Endothelial cell of umbilical vein (primary cell): ENCODE data around the gene ATP6V1A. TPM values are rescaled to one million over a fixed set of nuclear protein-coding genes. Genes with fewer than 3 reads are reported as not detected.

Source experiments
- BruUV-seq: library from RNA; stranded (reverse); fragments of 400-500 nt; replicated peaks from 2 replicates; lab custom pipeline; 2021; lab: Mats Ljungman, UMichigan
- CTCF ChIA-PET: fragments of 300-600, 350-600 bp; sonication (Branson Sonifier 250); formaldehyde crosslinking; loops from one replicate; lab custom pipeline; 2021; ENCODE audit warnings: antibody characterized with exemption, inconsistent platforms; lab: Charles Lee
- POLR2A ChIA-PET: fragments of 300-600, 350-600 bp; sonication (Branson Sonifier 250); formaldehyde crosslinking; loops from one replicate; lab custom pipeline; 2021; ENCODE audit warnings: antibody characterized with exemption, inconsistent platforms; lab: Charles Lee
- DNase-seq: peaks from one replicate; pipeline ENCODE4 v3.0.0-alpha.2; 2011; ENCODE audit warnings: low read depth, low spot score
- FAIRE-seq: peaks from 2 replicates; lab custom pipeline; 2011; peaks lifted over from hg19 to GRCh38; lab: Jason Lieb, UNC
- H2AFZ ChIP-seq: 2 replicates; pipeline ENCODE4 v1.6.0; 2012; ENCODE audit warnings: low read depth, low read length, control low read depth, inconsistent platforms
- H3K27ac ChIP-seq: 2 replicates; pipeline ENCODE4 v1.5.1; 2011; ENCODE audit warnings: low read depth, mild to moderate bottlenecking, control low read depth, low read length, moderate library complexity; ENCODE audit not compliant: insufficient read depth
- H3K27me3 ChIP-seq, 2 experiments: 2 replicates each; pipeline versions ENCODE4 v1.6.0 to v1.6.1; 2011; ENCODE audit warnings: low read length in 2 of 2, mixed read lengths in 1 of 2; ENCODE audit not compliant: control insufficient read depth in 2 of 2, insufficient read depth in 2 of 2
- H3K36me3 ChIP-seq, 2 experiments: 2 replicates in 1 of 2; 3 replicates in 1 of 2; pipeline ENCODE4 v1.5.1; 2011; ENCODE audit warnings: low read length in 2 of 2, mild to moderate bottlenecking in 1 of 2, moderate library complexity in 1 of 2; ENCODE audit not compliant: control insufficient read depth in 2 of 2, insufficient read depth in 2 of 2; ENCODE audit errors: extremely low read depth in 1 of 2
- H3K4me1 ChIP-seq: 3 replicates; pipeline ENCODE4 v1.5.1; 2011; ENCODE audit warnings: mild to moderate bottlenecking, low read length; ENCODE audit not compliant: control insufficient read depth, insufficient read depth; ENCODE audit errors: extremely low read depth
- H3K4me2 ChIP-seq: 2 replicates; pipeline ENCODE4 v1.6.1; 2011; ENCODE audit warnings: low read length, control low read depth, mixed read lengths; ENCODE audit not compliant: insufficient read depth
- H3K4me3 ChIP-seq, 3 experiments: fragments of 200-600 bp in 1 of 3; sonication (generic), shearing (Covaris generic) in 1 of 3; replicated peaks in 1 of 3; 2 replicates each; pipeline ENCODE4 v1.5.1; 2011 to 2016; ENCODE audit warnings: control low read depth in 3 of 3, low read length in 3 of 3, mild to moderate bottlenecking in 2 of 3, inconsistent platforms in 1 of 3, low read depth in 1 of 3, moderate library complexity in 1 of 3; ENCODE audit not compliant: insufficient read depth in 1 of 3
- H3K79me2 ChIP-seq: 2 replicates; pipeline ENCODE4 v1.6.0; 2012; ENCODE audit warnings: low read length, inconsistent platforms; ENCODE audit not compliant: control insufficient read depth, insufficient read depth
- H3K9ac ChIP-seq: replicated peaks from 2 replicates; pipeline ENCODE3; 2011; ENCODE audit warnings: low read length, control low read depth; ENCODE audit not compliant: insufficient read depth; ENCODE audit errors: extremely low read depth
- H3K9me1 ChIP-seq: replicated peaks from 3 replicates; pipeline ENCODE4 v1.6.0; 2011; ENCODE audit warnings: mild to moderate bottlenecking, low read length; ENCODE audit not compliant: control insufficient read depth, insufficient read depth; ENCODE audit errors: extremely low read depth
- H3K9me3 ChIP-seq: replicated peaks from 2 replicates; pipeline ENCODE4 v1.5.1; 2012; ENCODE audit warnings: low read length, inconsistent platforms; ENCODE audit not compliant: control insufficient read depth, insufficient read depth
- H4K20me1 ChIP-seq: replicated peaks from 2 replicates; pipeline ENCODE3; 2011; ENCODE audit warnings: mild to moderate bottlenecking, low read length; ENCODE audit not compliant: control insufficient read depth, insufficient read depth; ENCODE audit errors: extremely low read depth
- CTCF ChIP-seq, 2 donors: IDR thresholded peaks; 1 replicate in 1 of 2; 2 replicates in 1 of 2; pipeline ENCODE4 v1.5.1; 2011; ENCODE audit warnings: low read length in 2 of 2, mild to moderate bottlenecking in 2 of 2, moderate library complexity in 2 of 2, control low read depth in 1 of 2, inconsistent platforms in 1 of 2, low read depth in 1 of 2; ENCODE audit not compliant: insufficient read depth in 1 of 2; ENCODE audit errors: extremely low read depth in 1 of 2
- EZH2 ChIP-seq: IDR thresholded peaks from 2 replicates; pipeline ENCODE4 v1.6.1; 2012; ENCODE audit warnings: borderline replicate concordance, low read depth, mild to moderate bottlenecking, moderate library complexity, low read length, inconsistent platforms; ENCODE audit not compliant: severe bottlenecking
- FOS ChIP-seq: IDR thresholded peaks from 2 replicates; pipeline ENCODE4 v1.6.1; 2011; ENCODE audit warnings: mild to moderate bottlenecking, low read length, moderate library complexity, borderline replicate concordance; ENCODE audit not compliant: insufficient read depth
- GATA2 ChIP-seq: IDR thresholded peaks from 2 replicates; pipeline ENCODE4 v1.7.0; 2011; ENCODE audit warnings: low read depth, mild to moderate bottlenecking, moderate library complexity, mixed read lengths, low read length; ENCODE audit not compliant: insufficient read length, insufficient read depth
- JUN ChIP-seq: IDR thresholded peaks from 2 replicates; pipeline ENCODE4 v1.6.1; 2011; ENCODE audit warnings: borderline replicate concordance, low read depth; ENCODE audit not compliant: insufficient read length, insufficient read depth
- MYC ChIP-seq: IDR thresholded peaks from one replicate; pipeline ENCODE4 v1.6.1; 2011; ENCODE audit warnings: mild to moderate bottlenecking, low read depth, low read length
- POLR2A ChIP-seq: IDR thresholded peaks from 2 replicates; pipeline ENCODE4 v1.6.1; 2012; ENCODE audit warnings: low read depth, mild to moderate bottlenecking, control low read depth, low read length
- POLR2AphosphoS5 ChIP-seq: IDR thresholded peaks from 2 replicates; pipeline ENCODE4 v1.6.1; 2012; ENCODE audit warnings: low read depth, mild to moderate bottlenecking, control low read depth, low read length, moderate library complexity; ENCODE audit not compliant: insufficient read depth
- dilution Hi-C: fragments of 300-500 bp; cut with MboI; formaldehyde crosslinking; loops from one replicate; pipeline ENCODE4 v1.15.0; 2019; ENCODE audit warnings: low sequenced_read_pairs; ENCODE audit not compliant: extremely low pct_ligation_motif_present
- intact Hi-C: fragments of 100-400 bp; cut with micrococcal nuclease; formaldehyde crosslinking; loops from one replicate; pipeline ENCODE4 v1.10.0; 2022
- polyA plus RNA-seq, 4 experiments: library from polyadenylated mRNA; depleted of rRNA in 3 of 4; stranded (reverse) in 3 of 4; unstranded in 1 of 4; fragments of >200 nt; gene quantifications; 2 replicates each; pipeline versions ENCODE4 v1.2.1 to v1.2.3, GENCODE V29; 2011 to 2012; ENCODE audit warnings: missing spikeins in 1 of 4
- total RNA-seq: library from RNA; stranded (reverse); gene quantifications from 2 replicates; pipeline ENCODE4 v1.2.3, GENCODE V29; 2021
- TF ChIP-seq, protein P1 (sequence below): IDR thresholded peaks from 2 replicates; pipeline ENCODE4 v1.6.1; 2011; ENCODE audit not compliant: insufficient read depth, insufficient read length

The ATP6V1A gene
- total and polyA plus RNA-seq, 2 donors (not counting 3 experiments of a cell fraction or from before 2014, with no cell fraction given): 20.9 to 96.9 TPM

GRCh38 chr3:113744941-113745755 lies 1.7 kb upstream of the ATP6V1A start:
- peak overlapping the region; percentile 74 for H2AFZ ChIP-seq

More at GRCh38 chr3:113744941-113745755, 1.7 kb upstream of the ATP6V1A start:
- Histone ChIP-seq H3K9ac (peak overlapping the region; percentile 96), H3K27me3 (no peaks in the 10 kb centered on the region), H3K4me2 (peak overlapping the region; percentile 95), H4K20me1 (no peaks in the 10 kb centered on the region), H3K9me1 (no peaks in the 10 kb centered on the region), H3K36me3 (no peaks in the 10 kb centered on the region), H3K79me2 (peaks cover 89% of the 10 kb centered on the region), H3K4me3 (peak overlapping the region; percentile 93 to 95 (median 95)), H3K9me3 (no peaks in the 10 kb centered on the region), H3K27ac (peak overlapping the region; percentile 99), H3K4me1 (peaks cover 38% of the 10 kb centered on the region)
- FAIRE-seq: peak; percentile 74
- peak; percentile 93 for DNase-seq
- ChIA-PET POLR2A (interaction anchor here (0.6 to 1.7 kb wide), 2 partner anchors 38 to 49 kb away, joined by 6 to 9 read pairs; partner anchors contain the start of gene USF3), CTCF (interaction anchor here (0.6 to 3.6 kb wide), 39 partner anchors 10 to 1495 kb away, joined by 3 to 61 read pairs (median 4); partner anchors contain the start of genes CCDC191, GRAMD1C, QTRT2 and USF3)
- BruUV-seq: no TSS peak
- dilution Hi-C loops: no loop called here
- TF ChIP-seq POLR2A (peak; percentile 14), FOS (no peak), POLR2AphosphoS5 (peak; percentile 28), GATA2 (no peak), JUN (no peak), MYC (no peak), CTCF (IDR thresholded peaks at IDR 0.05; ENCODE audit: extremely low read depth in 1 of 2, insufficient read depth in 1 of 2, low read depth in 1 of 2, low read length in 2 of 2) (peak; percentile 53 to 62), EZH2 (no peak)
- TF ChIP-seq, protein P1, sequence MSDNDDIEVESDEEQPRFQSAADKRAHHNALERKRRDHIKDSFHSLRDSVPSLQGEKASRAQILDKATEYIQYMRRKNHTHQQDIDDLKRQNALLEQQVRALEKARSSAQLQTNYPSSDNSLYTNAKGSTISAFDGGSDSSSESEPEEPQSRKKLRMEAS: peak; percentile 11
- intact Hi-C loops: loop anchor here (1.0 to 5.0 kb wide), 5 partner anchors 9 to 1402 kb away; partner anchors contain the start of genes USF3 and ZBTB20
